HG03442 (cell line): Measurements from ENCODE around the gene PDGFRA.

Source experiments
- ATAC-seq: cut with Tn5 transposase; IDR thresholded peaks from one replicate; pipeline ENCODE4 v1.9.1; 2021; ENCODE audit warnings: mild to moderate bottlenecking, moderate library complexity; ENCODE audit not compliant: unreplicated experiment

Gene PDGFRA

GRCh38 chr4:54228961-54229501 lies at the start of gene PDGFRA:
Gene PDGFRA (plus strand): TSS chr4:54229293. CDS start chr4:54258769, 29,476 bp downstream.
- no peak for ATAC-seq

DNA sequence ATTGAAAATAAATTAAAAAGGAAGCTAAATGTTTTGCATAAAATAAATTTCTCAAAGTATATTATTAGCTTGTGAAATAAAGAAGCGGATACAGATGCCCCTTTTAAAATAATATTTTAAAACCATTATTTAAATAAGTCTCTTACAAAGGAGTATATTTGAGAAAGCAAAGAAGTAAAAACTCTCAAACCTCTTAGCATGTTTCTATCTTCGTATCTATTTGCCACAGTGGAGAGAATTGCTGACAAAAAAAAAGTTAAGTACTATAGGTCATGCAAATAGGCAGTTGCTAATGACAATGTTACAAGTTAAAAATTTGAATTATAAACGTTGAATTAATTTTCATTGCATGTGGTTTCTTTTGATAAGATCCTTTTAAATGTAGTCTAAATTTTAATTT lies 44.5 kb upstream of the PDGFRA start:
- no peak for ATAC-seq

DNA sequence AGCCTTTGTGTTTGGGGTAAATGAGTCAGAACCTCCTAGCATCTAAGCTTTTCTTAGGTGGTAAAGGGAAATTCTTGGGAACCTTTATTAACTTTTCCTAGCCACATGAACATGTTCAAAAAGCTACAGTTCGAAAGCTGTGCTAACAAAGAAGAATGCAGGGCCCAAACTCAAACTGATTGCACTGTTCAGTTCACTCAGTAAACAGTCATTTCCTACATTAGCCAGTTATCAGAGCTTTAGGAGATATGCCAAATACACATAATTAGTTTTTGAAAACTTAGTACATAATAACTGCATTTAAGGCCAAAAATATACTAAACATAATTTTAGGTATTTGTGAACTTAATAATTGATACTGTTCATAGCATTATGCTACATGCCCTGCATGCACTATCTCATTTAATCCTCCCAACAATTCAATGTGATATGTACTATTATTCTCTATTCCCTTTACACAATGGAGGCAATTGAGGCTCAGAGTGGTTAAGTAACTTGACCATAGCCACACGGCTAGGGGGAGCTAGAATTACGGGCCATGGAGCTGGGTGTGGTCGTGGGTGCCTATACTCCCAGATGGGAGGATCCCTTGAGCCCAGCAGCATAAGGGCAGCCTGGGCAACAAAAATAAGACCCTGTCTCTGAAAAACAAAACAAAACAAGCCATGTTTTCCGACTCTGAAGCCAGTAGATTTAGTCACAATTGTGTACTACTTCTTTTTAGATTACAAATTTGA lies 43.9 kb upstream of the PDGFRA start:
- no peak for ATAC-seq

GRCh38 chr4:54185866-54186265 lies 43.2 kb upstream of the PDGFRA start:
- no peak for ATAC-seq

GRCh38 chr4:54186371-54186770 lies 42.7 kb upstream of the PDGFRA start:
- ATAC-seq: no peak

GRCh38 chr4:54187148-54187547 lies 41.9 kb upstream of the PDGFRA start:
- ATAC-seq: no peak

DNA sequence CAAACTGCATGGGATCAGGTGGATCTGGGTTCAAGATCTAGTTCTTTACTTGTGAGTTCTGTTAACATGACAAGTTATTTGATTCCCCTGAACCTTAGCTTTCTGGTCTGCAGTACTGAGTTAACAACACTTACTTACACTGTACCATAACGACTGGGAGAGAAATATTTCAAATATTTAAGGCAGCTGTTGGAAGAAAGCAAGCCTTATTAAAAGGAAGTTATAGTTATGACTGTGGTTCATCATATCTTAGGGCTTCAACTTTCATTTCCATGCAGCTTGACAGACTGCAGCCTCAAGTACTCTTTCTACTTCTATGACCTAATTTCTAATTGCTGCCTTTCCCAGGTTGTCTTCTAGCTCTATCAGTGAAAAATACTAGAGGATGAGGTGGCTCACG lies 40.0 kb upstream of the PDGFRA start:
- no peak for ATAC-seq

- no peak for ATAC-seq
Measured at GRCh38 chr4:54192811-54193210, 36.3 kb upstream of the PDGFRA start.

DNA sequence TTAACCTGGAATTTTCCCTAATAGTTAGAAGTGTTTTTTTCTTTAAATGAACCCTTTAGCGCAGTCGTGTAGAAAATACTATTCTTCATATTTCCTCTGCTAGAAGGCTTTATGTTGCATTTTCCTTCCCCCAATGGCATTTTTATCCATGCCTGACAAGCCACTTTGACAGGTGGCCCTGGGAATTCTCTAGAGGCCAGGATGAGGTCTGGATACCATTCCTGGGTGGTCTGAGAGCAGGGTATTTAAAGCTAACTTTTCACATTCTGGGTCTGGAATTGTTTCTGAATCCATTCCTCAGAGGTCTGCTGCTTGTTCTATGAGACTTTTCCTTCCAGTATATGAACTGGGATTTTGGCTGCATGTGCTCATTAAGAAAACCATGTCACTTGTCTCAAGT lies 31.2 kb upstream of the PDGFRA start:
- ATAC-seq: no peak

DNA sequence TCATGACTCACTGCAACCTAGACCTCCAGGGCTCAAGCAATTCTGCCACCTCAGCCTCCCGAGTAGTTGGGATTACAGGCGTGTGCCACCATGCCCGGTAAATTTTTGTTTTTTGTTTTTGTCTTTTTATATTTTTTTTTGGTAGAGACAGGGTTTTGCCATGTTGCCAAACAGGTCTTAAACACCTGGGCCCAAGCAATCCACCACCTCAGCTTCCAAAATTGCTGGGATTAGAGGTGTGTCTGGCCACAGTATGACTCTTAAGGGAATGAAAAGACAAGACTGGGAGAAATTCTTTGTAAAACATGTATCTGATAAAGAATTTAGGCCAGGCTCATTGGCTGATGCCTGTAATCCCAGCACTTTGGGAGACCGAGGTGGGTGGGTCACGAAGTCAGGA lies 29.2 kb upstream of the PDGFRA start:
- no peak for ATAC-seq

DNA sequence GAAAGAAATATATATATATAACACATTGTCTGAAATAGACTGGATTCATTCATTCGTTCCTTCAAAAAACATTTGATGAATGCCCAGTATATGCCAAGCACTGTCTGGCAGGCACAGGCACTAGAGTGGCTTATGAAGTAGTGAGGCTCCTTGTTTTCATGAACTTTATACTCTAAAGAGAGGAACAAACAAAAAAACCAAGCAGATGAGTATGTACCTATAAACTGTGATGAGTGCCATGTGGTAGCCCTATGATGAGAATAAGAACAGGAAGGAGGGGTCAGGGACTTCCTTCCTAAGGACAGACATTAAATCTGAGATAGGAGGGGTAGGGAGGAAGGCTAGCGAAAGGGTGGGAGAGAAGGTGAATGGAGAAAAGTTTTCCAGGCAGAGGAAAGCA lies 19.5 kb upstream of the PDGFRA start:
- no peak for ATAC-seq

GRCh38 chr4:54213001-54213400 lies 16.1 kb upstream of the PDGFRA start:
- ATAC-seq: no peak

DNA sequence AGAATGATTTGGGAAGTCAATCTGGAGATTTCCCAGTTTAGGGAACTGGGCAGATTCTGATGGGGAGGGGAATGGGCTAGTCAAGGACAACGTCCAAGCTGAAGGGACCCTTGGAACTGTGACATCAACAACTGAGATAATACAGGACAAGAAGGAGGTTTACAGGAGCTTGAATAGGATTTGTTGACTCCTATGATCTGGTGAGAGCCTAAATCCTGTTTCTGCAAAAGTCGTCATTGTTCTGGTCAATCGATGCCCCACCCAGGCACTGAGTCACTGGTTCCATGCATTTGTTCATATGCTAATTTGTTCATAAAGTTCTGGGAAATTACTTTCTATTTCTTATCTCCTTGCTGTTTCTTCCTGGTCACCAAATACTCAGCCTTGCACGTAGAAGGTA lies 15.3 kb upstream of the PDGFRA start:
- ATAC-seq: no peak

DNA sequence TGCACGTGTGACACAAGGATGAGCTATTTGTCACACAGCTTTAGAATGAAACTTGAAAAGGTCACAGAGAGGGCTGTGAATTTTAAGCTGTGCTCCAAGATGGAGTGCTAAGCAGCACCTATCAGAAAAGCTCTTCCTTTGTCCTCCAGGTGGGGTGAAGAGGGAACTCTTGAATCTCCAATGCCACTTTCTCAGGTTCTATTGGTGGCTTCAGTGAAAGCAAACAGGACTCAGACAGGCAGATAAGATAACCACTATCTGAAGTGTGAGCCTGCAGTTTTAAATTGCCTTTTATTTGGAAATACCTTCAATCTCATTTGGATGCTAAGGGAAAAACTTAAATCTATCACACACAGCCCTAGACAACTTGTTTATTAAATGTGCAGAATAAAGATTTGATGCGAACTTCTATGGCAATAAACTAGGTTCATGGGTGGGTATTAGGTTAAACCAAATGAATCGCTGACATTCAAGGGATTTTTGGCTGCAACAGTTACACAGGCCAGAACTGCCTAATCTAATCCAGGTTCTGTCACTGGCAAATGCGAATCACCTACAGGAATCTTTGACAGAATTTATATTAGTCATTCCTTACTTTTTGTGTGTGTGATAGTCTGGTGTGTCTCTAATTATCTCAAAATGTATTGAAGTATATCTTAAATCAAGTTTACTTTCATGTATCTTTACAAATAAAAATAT lies 13.6 kb upstream of the PDGFRA start:
- ATAC-seq: no peak

- ATAC-seq: peak; percentile 67
Measured at GRCh38 chr4:54217642-54218495, 11.2 kb upstream of the PDGFRA start.

GRCh38 chr4:54218736-54219135 lies 10.4 kb upstream of the PDGFRA start:
- no peak for ATAC-seq

DNA sequence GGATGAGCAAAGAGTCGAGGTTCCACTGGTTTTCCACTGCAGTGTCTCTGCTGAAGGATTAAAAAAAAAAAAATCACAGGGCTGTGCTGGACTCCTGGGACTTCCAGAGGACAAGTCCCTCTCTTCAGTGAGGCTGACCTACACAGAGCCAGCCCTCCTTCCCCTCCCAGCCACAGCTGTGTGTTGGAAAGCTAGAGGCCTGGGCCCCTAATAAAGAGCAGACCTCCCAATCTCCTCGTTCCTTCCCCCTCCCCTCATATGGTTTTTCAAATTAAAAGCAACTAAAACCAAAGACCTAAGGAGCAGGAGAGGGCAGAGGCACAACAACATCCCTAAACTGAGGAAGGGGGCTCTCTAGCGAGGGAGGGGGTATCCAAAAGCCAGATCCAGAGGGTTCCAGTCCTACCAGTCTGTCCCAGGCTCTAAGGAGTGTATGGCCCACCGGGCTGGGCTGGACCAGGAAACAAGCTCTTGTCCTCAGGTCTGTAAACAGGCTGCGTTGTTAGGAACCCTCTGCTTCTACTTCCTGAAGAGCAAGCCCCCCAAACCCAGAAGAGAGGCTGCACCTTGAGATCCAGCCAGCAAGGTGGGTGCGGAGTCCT lies 4.0 kb upstream of the PDGFRA start:
- no peak for ATAC-seq

- no peak for ATAC-seq
Measured at GRCh38 chr4:54225598-54226403, 3.3 kb upstream of the PDGFRA start.

- no peak for ATAC-seq
Measured at GRCh38 chr4:54226404-54227255, 2.5 kb upstream of the PDGFRA start.
